Activated CD8-positive, alpha-beta T cell treated with anti-CD3 and anti-CD28 coated beads for 36 hours (primary cell): ENCODE results near the gene PRIM2. TPM values are rescaled to one million over a fixed set of nuclear protein-coding genes. Genes with fewer than 3 reads are reported as not detected.
"Not testable (repeated sequence)": the region's sequence is repeated elsewhere in the genome, so short reads cannot be mapped to it uniquely, and the experiment has no call there.

Experiments
- ATAC-seq: fragments of 200-7000 bp; cut with Tn5 transposase; one replicate; pipeline ENCODE4 v1.10.0; 2021; ENCODE audit warnings: mild to moderate bottlenecking, moderate library complexity
- CTCF ChIA-PET: fragments of 350-600 bp; sonication (Branson Sonifier 250); formaldehyde crosslinking; loops from one replicate; lab custom pipeline; 2021; ENCODE audit warnings: antibody characterized with exemption; lab: Charles Lee
- POLR2A ChIA-PET: fragments of 350-600 bp; sonication (Branson Sonifier 250); formaldehyde crosslinking; loops from one replicate; lab custom pipeline; 2021; ENCODE audit warnings: antibody characterized with exemption; lab: Charles Lee
- DNase-seq: peaks from one replicate; pipeline ENCODE4 v3.0.0-alpha.2; 2020
- H3K27ac Mint-ChIP-seq: one replicate; pipeline ENCODE4 v1.8.0; 2021; ENCODE audit warnings: mild to moderate bottlenecking, mixed read lengths
- H3K27me3 Mint-ChIP-seq: one replicate; pipeline ENCODE4 v1.8.0; 2021; ENCODE audit warnings: mixed read lengths
- H3K36me3 Mint-ChIP-seq: one replicate; pipeline ENCODE4 v1.8.0; 2021; ENCODE audit warnings: low read depth, mixed read lengths
- H3K4me1 Mint-ChIP-seq: one replicate; pipeline ENCODE4 v1.8.0; 2021; ENCODE audit warnings: low read depth, mixed read lengths
- H3K4me3 Mint-ChIP-seq: one replicate; pipeline ENCODE4 v1.8.0; 2021; ENCODE audit warnings: mild to moderate bottlenecking, moderate library complexity, mixed read lengths
- H3K9me3 Mint-ChIP-seq: one replicate; pipeline ENCODE4 v1.8.0; 2021; ENCODE audit warnings: mixed read lengths
- CTCF ChIP-seq: fragments of 200-600 bp; IDR thresholded peaks from one replicate; pipeline ENCODE4 v1.8.0; 2022; ENCODE audit warnings: antibody characterized with exemption, mild to moderate bottlenecking
- intact Hi-C: fragments of 100-400 bp; cut with micrococcal nuclease; formaldehyde crosslinking; loops from one replicate; pipeline ENCODE4 v1.10.0; 2022
- total RNA-seq, 2 experiments: library from RNA; stranded (reverse); gene quantifications; one replicate each; pipeline ENCODE4 v1.2.3, GENCODE V29; 2021

PRIM2 gene
- total RNA-seq, 2 experiments from 2014 or later: 41.8 to 42.0 TPM

GRCh38 chr6:57432919-57433684 lies 115.7 kb downstream of the PRIM2 start:
- TF ChIP-seq CTCF: no peak
- ATAC-seq: no peak
- H3K4me1 Mint-ChIP-seq: peaks cover 18% of the 10 kb centered on the region
- intact Hi-C loops: no loop called here
- H3K27ac Mint-ChIP-seq: no peak overlapping the region
- no peaks in the 10 kb centered on the region for H3K27me3 Mint-ChIP-seq
- no peak overlapping the region for H3K4me3 Mint-ChIP-seq
- no peak for DNase-seq
- ChIA-PET CTCF (no interaction called here), POLR2A (no interaction called here)
- no peaks in the 10 kb centered on the region for H3K9me3 Mint-ChIP-seq
- peaks cover 3% of the 10 kb centered on the region for H3K36me3 Mint-ChIP-seq

- H3K36me3 Mint-ChIP-seq, intact Hi-C loops, H3K27ac Mint-ChIP-seq, POLR2A ChIA-PET, H3K9me3 Mint-ChIP-seq, CTCF ChIA-PET, H3K27me3 Mint-ChIP-seq, ATAC-seq, DNase-seq, H3K4me3 Mint-ChIP-seq: not testable (repeated sequence)
- H3K4me1 Mint-ChIP-seq: peaks cover 18% of the 10 kb centered on the region
Observed at GRCh38 chr6:57433790-57434189, 116.4 kb downstream of the PRIM2 start.

GRCh38 chr6:57434944-57435343 lies 117.5 kb downstream of the PRIM2 start:
- Mint-ChIP-seq H3K27ac (no peak overlapping the region), H3K9me3 (no peaks in the 10 kb centered on the region), H3K4me1 (peaks cover 16% of the 10 kb centered on the region), H3K36me3 (peaks cover 3% of the 10 kb centered on the region), H3K27me3 (no peaks in the 10 kb centered on the region), H3K4me3 (no peak overlapping the region)
- TF ChIP-seq CTCF: no peak
- ATAC-seq: no peak
- no peak for DNase-seq
- CTCF ChIA-PET: no interaction called here
- POLR2A ChIA-PET: no interaction called here
- intact Hi-C loops: no loop called here

GRCh38 chr6:57435475-57436160 lies 118.2 kb downstream of the PRIM2 start:
- ATAC-seq (no peak), DNase-seq (no peak)
- H3K27ac Mint-ChIP-seq: no peak overlapping the region
- H3K4me3 Mint-ChIP-seq: no peak overlapping the region
- H3K9me3 Mint-ChIP-seq: no peaks in the 10 kb centered on the region
- no peaks in the 10 kb centered on the region for H3K27me3 Mint-ChIP-seq
- ChIA-PET CTCF (no interaction called here), POLR2A (no interaction called here)
- H3K4me1 Mint-ChIP-seq: peaks cover 16% of the 10 kb centered on the region
- H3K36me3 Mint-ChIP-seq: peaks cover 3% of the 10 kb centered on the region
- no peak for TF ChIP-seq CTCF
- intact Hi-C loops: no loop called here

GRCh38 chr6:57440735-57441134 lies 123.3 kb downstream of the PRIM2 start:
- POLR2A ChIA-PET, H3K27me3 Mint-ChIP-seq, intact Hi-C loops, DNase-seq, CTCF ChIA-PET, H3K36me3 Mint-ChIP-seq, H3K27ac Mint-ChIP-seq, H3K4me3 Mint-ChIP-seq, H3K4me1 Mint-ChIP-seq, ATAC-seq, H3K9me3 Mint-ChIP-seq: not testable (repeated sequence)

- H3K27me3 Mint-ChIP-seq, H3K36me3 Mint-ChIP-seq, POLR2A ChIA-PET, intact Hi-C loops, ATAC-seq, H3K4me1 Mint-ChIP-seq, H3K4me3 Mint-ChIP-seq, H3K9me3 Mint-ChIP-seq, CTCF ChIA-PET, H3K27ac Mint-ChIP-seq, DNase-seq: not testable (repeated sequence)
Observed at GRCh38 chr6:57442133-57442532, 124.7 kb downstream of the PRIM2 start.

GRCh38 chr6:57443181-57443580 lies 125.8 kb downstream of the PRIM2 start:
- H3K27ac Mint-ChIP-seq, H3K36me3 Mint-ChIP-seq, H3K4me3 Mint-ChIP-seq, H3K9me3 Mint-ChIP-seq, ATAC-seq, DNase-seq, H3K4me1 Mint-ChIP-seq, H3K27me3 Mint-ChIP-seq, intact Hi-C loops, POLR2A ChIA-PET, CTCF ChIA-PET: not testable (repeated sequence)

GRCh38 chr6:57444787-57445186 lies 127.4 kb downstream of the PRIM2 start:
- H3K9me3 Mint-ChIP-seq, H3K4me1 Mint-ChIP-seq, H3K4me3 Mint-ChIP-seq, CTCF ChIA-PET, POLR2A ChIA-PET, ATAC-seq, H3K27me3 Mint-ChIP-seq, intact Hi-C loops, H3K36me3 Mint-ChIP-seq, H3K27ac Mint-ChIP-seq, DNase-seq: not testable (repeated sequence)

- CTCF ChIA-PET, H3K27ac Mint-ChIP-seq: not testable (repeated sequence)
Observed at GRCh38 chr6:57445379-57445778, 127.9 kb downstream of the PRIM2 start.

More at GRCh38 chr6:57445379-57445778, 127.9 kb downstream of the PRIM2 start:
- ATAC-seq, DNase-seq, POLR2A ChIA-PET, H3K36me3 Mint-ChIP-seq, H3K27me3 Mint-ChIP-seq, H3K4me3 Mint-ChIP-seq, H3K9me3 Mint-ChIP-seq, intact Hi-C loops, H3K4me1 Mint-ChIP-seq: not testable (repeated sequence)
